Thyroid gland (tissue), 4 donors: ENCODE data around the gene KLK1. TPM values are rescaled to one million over a fixed set of nuclear protein-coding genes. Genes with fewer than 3 reads are reported as not detected.
"Not testable (repeated sequence)": the region's sequence is repeated elsewhere in the genome, so short reads cannot be mapped to it uniquely, and the experiment has no call there.

Source experiments
- DNase-seq, 2 donors: peaks; one replicate each; pipeline ENCODE4 v3.0.0-alpha.2; 2019
- H3K27ac ChIP-seq, 3 donors: fragments of 200-600 bp; sonication (generic); 1 replicate in 2 of 3; 2 replicates in 1 of 3; pipeline ENCODE4 v1.5.1; 2016 to 2019; ENCODE audit warnings: mild to moderate bottlenecking in 1 of 3, moderate library complexity in 1 of 3
- H3K27me3 ChIP-seq: fragments of 200-600 bp; sonication (generic); one replicate; pipeline ENCODE4 v1.5.1; 2019
- H3K36me3 ChIP-seq, 2 donors: fragments of 200-600 bp; sonication (generic); one replicate each; pipeline ENCODE4 v1.5.1; 2016 to 2019
- H3K4me1 ChIP-seq, 2 donors: fragments of 200-600 bp; sonication (generic); one replicate each; pipeline ENCODE4 v1.5.1; 2017 to 2019
- H3K4me3 ChIP-seq, 3 donors: fragments of 200-600 bp; sonication (generic); replicated peaks in 1 of 3; 1 replicate in 2 of 3; 2 replicates in 1 of 3; pipeline ENCODE4 v1.5.1; 2016; ENCODE audit warnings: mild to moderate bottlenecking in 1 of 3
- H3K9me3 ChIP-seq: fragments of 200-600 bp; sonication (generic); one replicate; pipeline ENCODE4 v1.5.1; 2017
- CTCF ChIP-seq, 6 experiments: fragments of 200-600 bp in 3 of 6; fragments of 450-650 bp in 3 of 6; sonication (generic) in 3 of 6; IDR thresholded peaks; one replicate each; pipeline ENCODE4 v1.5.1; 2016 to 2019; ENCODE audit warnings: antibody characterized with exemption in 6 of 6, mild to moderate bottlenecking in 2 of 6, inconsistent platforms in 1 of 6, moderate library complexity in 1 of 6
- POLR2A ChIP-seq, 2 donors: fragments of 450-650 bp; IDR thresholded peaks; one replicate each; pipeline ENCODE4 v1.6.1; 2017; ENCODE audit warnings: antibody characterized with exemption in 2 of 2, mild to moderate bottlenecking in 2 of 2, moderate library complexity in 1 of 2
- WGBS, 2 donors: methylation state at CpG; one replicate each; pipeline ENCODE4 v1.1.5; 2017; 5-methylcytosine and 5-hydroxymethylcytosine counted together
- intact Hi-C: fragments of 100-400 bp; cut with DNase I; formaldehyde crosslinking; loops from one replicate; pipeline ENCODE4 v1.15.1; 2023
- total RNA-seq, 4 donors: library from RNA; depleted of rRNA; stranded (reverse); fragments of >200 nt; gene quantifications; one replicate each; pipeline ENCODE4 v1.2.3, GENCODE V29; 2016

Gene KLK1
- total RNA-seq, 4 donors from 2014 or later = 0.67 to 6.6 (median 6.1) TPM; not detected in 1

DNA sequence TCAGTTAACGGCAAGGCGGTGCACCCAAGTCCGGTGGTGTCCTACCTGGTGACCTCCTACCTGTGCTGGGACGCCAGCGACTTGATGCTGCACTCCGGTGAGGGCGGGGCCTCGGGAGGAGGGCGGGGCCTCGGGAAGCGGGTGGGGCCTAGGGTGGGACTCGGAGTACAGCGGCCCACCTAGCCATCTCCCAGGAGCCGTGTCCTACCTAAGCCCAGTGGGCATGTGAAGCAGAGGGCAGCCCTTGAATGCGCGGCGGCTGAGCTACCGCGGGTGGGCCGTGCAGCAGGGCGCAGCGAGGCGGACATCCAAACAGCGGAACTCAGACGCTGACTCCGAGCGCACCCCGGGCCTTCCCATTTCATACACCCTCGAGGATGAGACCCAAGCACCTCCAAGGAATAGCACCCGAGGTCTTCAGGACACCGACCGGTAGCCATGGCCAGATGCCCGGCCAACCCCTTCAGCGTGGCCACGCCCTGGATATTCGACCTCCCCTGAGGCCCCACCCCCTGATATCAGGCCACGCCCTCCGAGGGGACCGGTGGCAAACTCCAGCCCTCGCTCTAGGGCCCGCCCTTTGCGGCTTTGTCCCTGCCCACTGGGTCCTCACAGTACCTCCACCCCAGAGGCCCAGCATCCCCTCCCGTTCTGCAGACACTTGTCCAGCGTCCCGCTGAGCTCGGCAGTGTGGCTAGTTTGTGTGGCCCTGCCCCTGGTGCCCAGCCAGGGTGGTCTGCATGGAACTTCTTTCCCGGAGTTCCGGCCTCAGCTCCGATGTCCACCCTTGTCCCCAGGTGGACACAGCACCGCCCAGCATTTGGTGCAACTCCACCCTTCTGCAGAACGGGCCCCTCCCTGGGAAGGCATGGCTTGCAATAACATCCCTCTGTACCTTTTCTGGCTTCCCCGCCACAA lies 5.4 kb downstream of the KLK1 start:
- peak; percentile 71 to 73 for DNase-seq
- WGBS, 2 donors = 7 to 9% methylated on average over 24 to 45 of the region's 52 CpGs

GRCh38 chr19:50815439-50815838 lies 8.1 kb downstream of the KLK1 start:
- Histone ChIP-seq H3K4me3 (no peak overlapping the region), H3K36me3 (no peaks in the 10 kb centered on the region), H3K27me3 (peaks cover 4% of the 10 kb centered on the region), H3K9me3 (no peaks in the 10 kb centered on the region), H3K4me1 (peaks cover 0 to 10% of the 10 kb centered on the region in 2 donors), H3K27ac (no peak overlapping the region)
- TF ChIP-seq POLR2A (IDR thresholded peaks at IDR 0.05) = no peak
- WGBS, 2 donors = 94 to 100% methylated on average over 1 of the region's 1 CpG
- no peak for DNase-seq
- intact Hi-C loops = no loop called here

More for the DNA sequence above, 5.4 kb downstream of the KLK1 start:
- Histone ChIP-seq H3K27ac (no peak overlapping the region), H3K9me3 (no peaks in the 10 kb centered on the region), H3K36me3 (no peaks in the 10 kb centered on the region), H3K4me3 (no peak overlapping the region), H3K27me3 (peaks cover 4% of the 10 kb centered on the region), H3K4me1 (peaks cover 0 to 14% of the 10 kb centered on the region in 2 donors)
- intact Hi-C loops = no loop called here
- TF ChIP-seq POLR2A (IDR thresholded peaks at IDR 0.05) = no peak
- TF ChIP-seq CTCF (IDR thresholded peaks at IDR 0.05) = no peak

- no peak overlapping the region for H3K27ac ChIP-seq
- DNase-seq = no peak
- H3K9me3 ChIP-seq = no peaks in the 10 kb centered on the region
- intact Hi-C loops = no loop called here
- no peak for TF ChIP-seq CTCF (IDR thresholded peaks at IDR 0.05)
- no peak for TF ChIP-seq POLR2A (IDR thresholded peaks at IDR 0.05)
- H3K27me3 ChIP-seq = peaks cover 4% of the 10 kb centered on the region
- no peak overlapping the region for H3K4me3 ChIP-seq
- no peaks in the 10 kb centered on the region for H3K36me3 ChIP-seq
- peaks cover 0 to 10% of the 10 kb centered on the region in 2 donors for H3K4me1 ChIP-seq
- 79 to 81% methylated on average over 5 of the region's 5 CpGs for WGBS, 2 donors
Measured at GRCh38 chr19:50814883-50815282, 8.7 kb downstream of the KLK1 start.

GRCh38 chr19:50812474-50812873 lies 11.1 kb downstream of the KLK1 start:
- Histone ChIP-seq H3K4me3 (no peak overlapping the region), H3K27ac (no peak overlapping the region), H3K9me3 (no peaks in the 10 kb centered on the region), H3K4me1 (no peaks in the 10 kb centered on the region), H3K36me3 (no peaks in the 10 kb centered on the region), H3K27me3 (no peaks in the 10 kb centered on the region)
- WGBS, 2 donors = 80 to 84% methylated on average over 3 of the region's 3 CpGs
- no peak for TF ChIP-seq CTCF (IDR thresholded peaks at IDR 0.05)
- no peak for TF ChIP-seq POLR2A (IDR thresholded peaks at IDR 0.05)
- DNase-seq = no peak
- intact Hi-C loops = no loop called here

- WGBS, 2 donors = no CpG with 5 or more reads among the region's 3 CpGs
- not testable (repeated sequence) for H3K27me3 ChIP-seq
Measured at GRCh38 chr19:50811622-50812238, 11.9 kb downstream of the KLK1 start.

DNA sequence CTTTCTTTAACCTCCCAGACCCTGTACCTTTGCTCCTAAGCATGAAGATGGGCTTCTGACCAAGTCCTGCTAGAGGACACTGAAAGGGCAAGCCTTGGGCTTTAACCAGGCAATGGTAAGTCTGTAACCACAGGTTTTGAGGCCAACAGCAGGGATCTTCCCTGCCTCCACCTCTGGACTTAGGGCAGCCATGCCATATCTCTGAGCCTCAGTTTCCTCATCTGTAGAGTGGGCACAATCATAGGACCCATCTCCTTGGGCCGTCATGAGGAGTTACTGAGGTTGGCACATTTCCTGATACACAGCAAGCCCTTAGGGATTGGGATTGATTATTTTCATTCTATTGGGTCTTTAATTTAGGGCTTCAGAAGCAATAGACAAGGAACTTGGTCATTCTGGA lies 14.7 kb downstream of the KLK1 start:
- no peak for TF ChIP-seq POLR2A (IDR thresholded peaks at IDR 0.05)
- TF ChIP-seq CTCF (IDR thresholded peaks at IDR 0.05) = no peak
- no peak for DNase-seq
- intact Hi-C loops = no loop called here
- 60% methylated on average over 1 of the region's 1 CpG for WGBS, 2 donors
- Histone ChIP-seq H3K4me3 (no peak overlapping the region), H3K4me1 (peaks cover 0 to 3% of the 10 kb centered on the region in 2 donors), H3K9me3 (no peaks in the 10 kb centered on the region), H3K27ac (no peak overlapping the region), H3K27me3 (no peaks in the 10 kb centered on the region), H3K36me3 (no peaks in the 10 kb centered on the region)

More at GRCh38 chr19:50811622-50812238, 11.9 kb downstream of the KLK1 start:
- intact Hi-C loops, H3K4me1 ChIP-seq, H3K27ac ChIP-seq, DNase-seq, H3K9me3 ChIP-seq, H3K36me3 ChIP-seq, H3K4me3 ChIP-seq: not testable (repeated sequence)
